ENCODE data around the gene PRR11. TPM values are rescaled to one million over a fixed set of nuclear protein-coding genes. Genes with fewer than 3 reads are reported as not detected.
A peak's percentile ranks its signal among the peaks of the same experiment; 100 is the strongest.

The PRR11 gene
- total RNA-seq, 1 experiment from 2014 or later: 77.8 TPM

DNA sequence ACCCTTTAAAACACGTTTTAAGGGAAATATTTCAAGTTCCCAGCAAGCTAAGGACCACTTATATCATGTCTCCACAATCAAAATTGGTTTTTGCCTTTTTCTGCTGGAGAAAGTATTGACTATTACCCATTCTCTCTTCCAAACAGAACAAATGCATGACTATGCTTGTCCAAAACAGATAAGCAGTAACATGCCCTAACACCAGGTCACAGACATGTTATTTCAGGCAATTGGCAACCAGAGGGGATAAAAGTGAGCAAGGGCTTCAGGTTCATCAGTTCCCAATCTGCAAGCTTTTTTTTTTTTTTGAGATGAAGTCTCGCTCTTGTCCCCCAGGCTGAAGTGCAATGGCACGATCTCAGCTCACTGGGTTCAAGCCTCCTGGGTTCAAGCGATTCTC, 15.6 kb upstream of the PRR11 start:
- no peak overlapping the region for H3K4me3 ChIP-seq
- H3K36me3 ChIP-seq: peaks cover 17% of the 10 kb centered on the region
- no peaks in the 10 kb centered on the region for H3K27me3 ChIP-seq
- no peaks in the 10 kb centered on the region for H3K4me1 ChIP-seq
- H3K9me3 ChIP-seq (replicated peaks): no peaks in the 10 kb centered on the region
- DNase-seq: no peak
- no peak overlapping the region for H3K27ac ChIP-seq

- Histone ChIP-seq H3K27ac (no peak overlapping the region), H3K9me3 (replicated peaks) (no peaks in the 10 kb centered on the region), H3K36me3 (peaks cover 19% of the 10 kb centered on the region), H3K4me3 (no peak overlapping the region), H3K4me1 (no peaks in the 10 kb centered on the region), H3K27me3 (no peaks in the 10 kb centered on the region)
- DNase-seq: no peak
Measured at GRCh38 chr17:59141860-59142259, 13.7 kb upstream of the PRR11 start.

GRCh38 chr17:59145571-59146096, 9.9 kb upstream of the PRR11 start:
- no peak for DNase-seq

DNA sequence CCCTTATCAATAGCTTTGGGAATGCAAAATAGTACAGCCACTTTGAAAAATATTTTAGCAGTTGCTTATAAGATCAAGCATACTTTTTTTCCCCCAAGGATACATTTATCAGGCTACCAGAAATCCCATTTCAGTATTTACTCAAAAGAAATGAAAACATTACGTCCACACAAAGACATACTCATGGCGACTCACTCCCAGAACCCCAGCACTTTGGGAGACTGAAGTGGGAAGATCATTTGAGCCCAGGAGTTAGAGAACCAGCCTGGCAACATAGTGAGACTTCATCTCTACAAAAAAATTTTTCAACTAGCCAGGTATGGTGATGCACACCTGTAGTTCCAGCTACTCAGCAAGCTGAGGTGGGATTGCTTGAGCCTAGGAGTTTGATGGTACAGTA, 6.5 kb upstream of the PRR11 start:
- Histone ChIP-seq H3K27me3 (no peaks in the 10 kb centered on the region), H3K27ac (no peak overlapping the region), H3K9me3 (replicated peaks) (no peaks in the 10 kb centered on the region), H3K4me1 (peaks cover 12% of the 10 kb centered on the region), H3K36me3 (peaks cover 24% of the 10 kb centered on the region), H3K4me3 (no peak overlapping the region)
- no peak for DNase-seq

More at GRCh38 chr17:59145571-59146096, 9.9 kb upstream of the PRR11 start:
- H3K4me3 ChIP-seq: no peak overlapping the region
- no peak overlapping the region for H3K27ac ChIP-seq
- H3K36me3 ChIP-seq: peaks cover 23% of the 10 kb centered on the region
- no peaks in the 10 kb centered on the region for H3K9me3 ChIP-seq (replicated peaks)
- 0 out of 2 replicates have a peak, but pooled peaks cover 2% of the 10 kb centered on the region for H3K4me1 ChIP-seq
- no peaks in the 10 kb centered on the region for H3K27me3 ChIP-seq

GRCh38 chr17:59149841-59150511, 5.6 kb upstream of the PRR11 start:
- H3K27me3 ChIP-seq: no peaks in the 10 kb centered on the region
- no peak overlapping the region for H3K4me3 ChIP-seq
- H3K9me3 ChIP-seq (replicated peaks): no peaks in the 10 kb centered on the region
- no peak for DNase-seq
- no peak overlapping the region for H3K27ac ChIP-seq
- peaks cover 14% of the 10 kb centered on the region for H3K36me3 ChIP-seq
- H3K4me1 ChIP-seq: peaks cover 12% of the 10 kb centered on the region

DNA sequence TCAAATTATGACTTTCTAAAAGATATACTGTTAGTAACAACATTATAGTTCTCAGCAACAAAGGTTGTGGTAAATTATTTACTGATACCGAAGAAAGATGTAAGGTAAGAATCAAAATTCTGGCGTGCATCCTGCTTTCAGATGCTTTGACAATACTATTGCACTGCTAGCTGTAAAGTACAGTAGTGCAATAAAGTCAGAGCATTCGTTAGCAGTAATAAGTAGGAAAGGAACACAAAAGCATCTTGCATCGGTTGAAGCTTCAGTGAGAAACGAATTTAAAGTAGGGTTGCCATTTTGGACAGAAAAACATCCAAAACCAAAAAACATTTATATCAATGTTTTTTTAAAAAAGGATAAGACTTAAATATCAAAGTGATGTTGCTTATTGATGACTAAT, 4.5 kb upstream of the PRR11 start:
- H3K4me3 ChIP-seq: no peak overlapping the region
- no peak for DNase-seq
- no peak overlapping the region for H3K27ac ChIP-seq
- H3K9me3 ChIP-seq (replicated peaks): no peaks in the 10 kb centered on the region
- peaks cover 12% of the 10 kb centered on the region for H3K4me1 ChIP-seq
- peaks cover 14% of the 10 kb centered on the region for H3K36me3 ChIP-seq
- H3K27me3 ChIP-seq: no peaks in the 10 kb centered on the region

GRCh38 chr17:59151591-59151990, 4.0 kb upstream of the PRR11 start:
- H3K36me3 ChIP-seq: peaks cover 13% of the 10 kb centered on the region
- peaks cover 12% of the 10 kb centered on the region for H3K4me1 ChIP-seq
- no peak overlapping the region for H3K27ac ChIP-seq
- H3K4me3 ChIP-seq: no peak overlapping the region
- H3K9me3 ChIP-seq (replicated peaks): no peaks in the 10 kb centered on the region
- H3K27me3 ChIP-seq: no peaks in the 10 kb centered on the region
- no peak for DNase-seq

GRCh38 chr17:59152925-59153324, 2.6 kb upstream of the PRR11 start:
- peaks cover 12% of the 10 kb centered on the region; the same call in 1 of the 2 replicates for H3K36me3 ChIP-seq
- H3K27me3 ChIP-seq: no peaks in the 10 kb centered on the region
- H3K4me3 ChIP-seq: peak overlapping the region; percentile 65
- DNase-seq: no peak
- no peaks in the 10 kb centered on the region for H3K9me3 ChIP-seq (replicated peaks)
- H3K4me1 ChIP-seq: peaks cover 12% of the 10 kb centered on the region
- peak overlapping the region; percentile 94; the same call in 1 of the 2 replicates for H3K27ac ChIP-seq

- Histone ChIP-seq H3K9me3 (replicated peaks) (no peaks in the 10 kb centered on the region), H3K4me3 (peak overlapping the region; percentile 65), H3K4me1 (peaks cover 12% of the 10 kb centered on the region), H3K36me3 (peaks cover 12% of the 10 kb centered on the region; the same call in 1 of the 2 replicates), H3K27me3 (no peaks in the 10 kb centered on the region), H3K27ac (peak overlapping the region; percentile 94)
- DNase-seq: peak; percentile 47 to 66
Measured at GRCh38 chr17:59154292-59154720, 1.2 kb upstream of the PRR11 start.

GRCh38 chr17:59154721-59155438, 666 bp upstream of the PRR11 start, which contains the start of gene SKA2:
SKA2 (minus strand) TSS chr17:59155186; CDS start chr17:59155163, 23 bp downstream.
- Histone ChIP-seq H3K4me1 (peaks cover 9% of the 10 kb centered on the region), H3K27me3 (no peaks in the 10 kb centered on the region)
- peak; percentile 88 to 99 for DNase-seq

DNA sequence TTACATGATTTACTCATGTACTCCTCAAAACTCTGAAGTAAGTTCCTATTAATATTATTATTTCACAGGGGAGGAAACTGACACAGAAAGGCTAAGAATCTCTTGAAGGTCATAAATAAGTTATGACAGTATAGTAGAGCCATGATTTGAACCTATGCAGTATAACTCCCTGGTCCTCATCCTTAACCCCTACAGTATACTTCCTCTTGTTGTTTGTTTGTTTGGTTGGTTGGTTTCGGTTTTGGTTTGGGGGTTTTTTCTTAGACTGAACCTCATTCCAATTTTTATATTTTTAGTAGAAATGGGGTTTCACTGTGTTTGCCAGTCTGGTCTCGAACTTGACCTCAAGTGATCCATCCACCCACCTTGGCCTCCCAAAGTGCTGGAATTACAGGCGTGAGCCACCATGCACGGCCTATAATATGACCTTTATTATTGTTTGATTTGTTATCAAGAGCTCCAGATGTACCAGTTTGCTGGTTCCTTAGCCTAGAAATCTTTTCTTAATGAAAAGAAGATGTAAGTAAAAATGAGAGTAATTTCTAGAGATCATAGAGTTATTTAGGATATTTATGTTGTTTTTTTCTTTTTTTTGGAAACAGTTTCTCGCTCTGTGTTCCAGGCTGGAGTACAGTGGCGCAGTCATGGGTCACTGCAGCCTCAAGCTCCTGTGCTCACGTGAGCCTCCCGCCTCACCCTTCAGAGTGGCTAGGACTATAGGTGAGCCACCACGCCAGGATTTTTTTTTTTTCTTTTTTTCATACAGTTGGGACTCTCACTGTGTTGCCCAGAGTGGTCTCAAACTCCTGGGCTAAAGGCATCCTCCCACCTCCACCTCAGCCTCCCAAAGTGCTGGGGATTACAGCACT, 4.8 kb downstream of the PRR11 start:
- no peak overlapping the region for H3K4me3 ChIP-seq
- no peaks in the 10 kb centered on the region for H3K27me3 ChIP-seq
- H3K4me1 ChIP-seq: no peaks in the 10 kb centered on the region
- DNase-seq: no peak
- no peaks in the 10 kb centered on the region for H3K9me3 ChIP-seq (replicated peaks)
- no peak overlapping the region for H3K27ac ChIP-seq
- peaks cover 2% of the 10 kb centered on the region; the same call in 1 of the 2 replicates for H3K36me3 ChIP-seq

More at GRCh38 chr17:59154721-59155438, 666 bp upstream of the PRR11 start, which contains the start of gene SKA2:
- H3K27ac ChIP-seq: peak within 1 kb of the TSS; percentile 94
- peaks cover 9% of the 10 kb centered on the region; the same call in 1 of the 2 replicates for H3K36me3 ChIP-seq
- peak within 1 kb of the TSS; percentile 65 for H3K4me3 ChIP-seq
- no peaks in the 10 kb centered on the region for H3K9me3 ChIP-seq (replicated peaks)

- Histone ChIP-seq H3K4me3 (no peak overlapping the region), H3K4me1 (no peaks in the 10 kb centered on the region), H3K27ac (no peak overlapping the region), H3K9me3 (replicated peaks) (no peaks in the 10 kb centered on the region), H3K36me3 (peaks cover 2% of the 10 kb centered on the region; the same call in 1 of the 2 replicates), H3K27me3 (no peaks in the 10 kb centered on the region)
- no peak for DNase-seq
Measured at GRCh38 chr17:59161477-59161876, 5.9 kb downstream of the PRR11 start.

DNA sequence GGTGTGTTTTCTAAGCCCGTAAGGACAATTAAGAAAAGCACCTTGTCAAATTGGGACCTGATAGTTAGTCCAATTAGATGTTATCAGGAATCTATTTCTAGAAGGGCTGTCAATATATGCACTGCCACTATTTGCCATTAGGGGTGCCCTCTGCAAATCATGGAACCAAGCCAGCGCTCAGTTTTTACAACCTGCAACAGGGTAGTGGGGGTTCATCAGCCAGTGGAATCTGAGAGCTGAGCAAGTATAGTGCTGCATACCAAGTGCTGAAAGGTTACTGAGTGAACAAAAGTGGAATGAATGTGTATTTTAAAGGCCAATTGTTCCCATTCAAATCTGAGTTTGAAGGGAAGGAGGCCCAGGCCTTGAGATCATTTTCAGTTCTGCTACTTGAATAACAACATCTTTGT, 10.4 kb downstream of the PRR11 start:
- DNase-seq: peak in 1 of 2 experiments; percentile 33
- no peak overlapping the region for H3K4me3 ChIP-seq
- H3K9me3 ChIP-seq (replicated peaks): no peaks in the 10 kb centered on the region
- no peak overlapping the region for H3K27ac ChIP-seq
- H3K4me1 ChIP-seq: no peaks in the 10 kb centered on the region
- peaks cover 21% of the 10 kb centered on the region for H3K36me3 ChIP-seq
- no peaks in the 10 kb centered on the region for H3K27me3 ChIP-seq

DNA sequence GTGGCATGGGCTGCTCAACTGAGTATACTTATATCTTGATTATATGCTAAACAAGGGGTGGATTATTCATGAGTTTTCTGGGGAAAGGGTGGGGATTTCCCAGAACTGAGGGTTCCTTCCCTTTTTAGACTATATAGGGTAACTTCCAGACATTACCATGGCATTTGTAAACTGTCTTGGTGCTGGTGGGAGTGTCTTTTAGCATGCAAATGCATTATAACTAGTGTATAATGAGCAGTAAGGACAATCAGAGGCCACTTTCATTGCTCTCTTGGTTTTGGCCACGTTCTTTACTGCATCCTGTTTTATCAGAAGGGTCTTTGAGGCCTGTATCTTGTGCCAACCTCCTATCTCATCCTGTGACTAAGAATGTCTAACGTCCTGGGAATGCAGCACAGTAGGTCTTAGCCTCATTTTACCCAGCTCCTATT, 12.0 kb downstream of the PRR11 start:
- Histone ChIP-seq H3K9me3 (replicated peaks) (no peaks in the 10 kb centered on the region), H3K4me1 (no peaks in the 10 kb centered on the region), H3K27me3 (no peaks in the 10 kb centered on the region), H3K36me3 (peaks cover 34% of the 10 kb centered on the region), H3K27ac (no peak overlapping the region), H3K4me3 (no peak overlapping the region)
- no peak for DNase-seq

Measured in SJCRH30 (cell line).